ENCODE measurements around the gene DCUN1D2.
A peak's percentile ranks its signal among the peaks of the same experiment; 100 is the strongest.

Gene DCUN1D2

DNA sequence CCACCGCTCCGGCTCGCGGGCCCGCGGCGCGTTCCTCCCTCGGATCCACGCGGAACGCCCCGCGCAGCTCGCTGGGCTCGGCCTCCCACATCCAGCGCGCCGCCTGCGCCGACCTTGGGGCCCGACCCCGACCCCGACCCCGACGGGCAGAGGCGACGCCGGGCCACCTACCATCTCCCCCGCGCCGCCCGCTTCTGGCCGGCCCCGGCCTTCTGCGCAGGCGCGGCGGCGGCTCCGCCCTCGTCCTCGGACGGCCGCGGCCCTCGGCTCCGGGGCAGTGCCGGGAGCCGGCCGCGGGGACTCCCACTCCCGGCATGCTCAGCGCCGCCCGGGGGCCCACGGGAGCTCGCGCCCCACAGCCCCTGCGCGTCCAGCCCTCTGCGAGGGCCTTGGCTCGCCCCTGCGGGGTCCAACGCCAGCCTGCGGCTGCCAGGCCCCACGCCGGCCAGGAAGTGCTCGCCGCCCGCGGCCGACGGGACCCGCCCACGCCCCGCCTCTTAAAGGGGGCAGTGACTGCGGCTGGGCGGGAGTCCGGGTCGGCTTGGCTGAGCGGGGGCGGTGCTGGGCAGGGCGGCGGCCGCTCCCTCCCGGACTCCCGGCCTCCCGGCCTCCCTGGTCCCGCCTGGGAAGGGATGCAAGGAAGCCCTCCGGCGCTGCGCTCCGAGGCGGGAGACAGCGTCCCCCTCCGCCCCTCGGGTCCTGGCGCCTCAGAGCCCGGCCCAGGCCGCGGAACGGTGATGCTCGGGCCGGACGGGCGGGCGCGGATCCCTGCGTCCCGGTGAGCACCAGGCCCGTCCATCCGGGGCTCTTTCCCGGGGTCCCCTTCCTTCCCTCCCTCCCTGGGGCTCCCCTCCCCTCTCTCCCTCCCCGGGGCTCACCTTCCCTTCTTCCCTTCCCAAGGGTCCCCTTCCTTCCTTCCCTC, at the start of gene DCUN1D2:
Gene DCUN1D2, minus strand, starts transcription at position 216 of the 922 bp plus-strand sequence. Its CDS starts 42 bp downstream, at position 174.
- H3K9ac ChIP-seq (ENCODE audit: low read length in 2 of 2): peak within 1 kb of the TSS; percentile 85
- H3K9me3 ChIP-seq (ENCODE audit: control insufficient read depth in 2 of 2, low read length in 2 of 2): no peaks in the 10 kb centered on the region
- H3K27me3 ChIP-seq (ENCODE audit: control insufficient read depth in 1 of 2, insufficient read depth in 2 of 2, low read length in 2 of 2): no peaks in the 10 kb centered on the region
- peak within 1 kb of the TSS; percentile 66 for H3K27ac ChIP-seq (ENCODE audit: low read length)
- H3K4me1 ChIP-seq (ENCODE audit: control insufficient read depth, insufficient read depth, low read length): peaks cover 48% of the 10 kb centered on the region
- peaks cover 0 to under 1% of the 10 kb centered on the region in 2 donors for H3K36me3 ChIP-seq (ENCODE audit: control insufficient read depth in 2 of 2, insufficient read depth in 2 of 2, low read length in 2 of 2)
- peak within 1 kb of the TSS; percentile 83 for H3K4me3 ChIP-seq (ENCODE audit: low read length in 2 of 2)

DNA sequence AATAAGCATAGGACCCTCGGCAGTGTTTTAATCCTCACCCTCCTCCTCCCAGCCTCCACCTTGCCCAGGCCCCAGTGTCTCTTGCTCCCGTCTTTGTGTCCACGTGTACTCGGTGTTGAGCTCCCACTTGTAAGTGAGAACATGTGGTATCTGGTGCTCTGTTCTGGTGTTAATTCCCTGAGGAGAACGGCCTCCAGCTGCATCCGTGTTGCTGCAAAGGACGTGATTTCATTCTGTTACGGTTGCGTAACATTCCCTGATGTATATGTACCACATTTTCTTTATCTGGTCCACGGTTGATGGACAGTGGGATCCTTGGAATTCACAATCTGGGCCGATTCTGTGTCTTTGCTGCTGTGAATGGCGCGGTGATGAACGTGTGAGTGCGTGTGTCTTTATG, 49.3 kb upstream of the DCUN1D2 start:
- Histone ChIP-seq H3K9me3 (ENCODE audit: control insufficient read depth in 2 of 2, low read length in 2 of 2) (no peaks in the 10 kb centered on the region), H3K4me3 (ENCODE audit: low read length in 2 of 2) (no peak overlapping the region), H3K4me1 (ENCODE audit: control insufficient read depth, insufficient read depth, low read length) (no peaks in the 10 kb centered on the region), H3K36me3 (ENCODE audit: control insufficient read depth in 2 of 2, insufficient read depth in 2 of 2, low read length in 2 of 2) (peaks cover 14 to 40% of the 10 kb centered on the region in 2 donors), H3K9ac (ENCODE audit: low read length in 2 of 2) (no peak overlapping the region), H3K27ac (ENCODE audit: low read length) (no peak overlapping the region), H3K27me3 (ENCODE audit: control insufficient read depth in 1 of 2, insufficient read depth in 2 of 2, low read length in 2 of 2) (no peaks in the 10 kb centered on the region)

DNA sequence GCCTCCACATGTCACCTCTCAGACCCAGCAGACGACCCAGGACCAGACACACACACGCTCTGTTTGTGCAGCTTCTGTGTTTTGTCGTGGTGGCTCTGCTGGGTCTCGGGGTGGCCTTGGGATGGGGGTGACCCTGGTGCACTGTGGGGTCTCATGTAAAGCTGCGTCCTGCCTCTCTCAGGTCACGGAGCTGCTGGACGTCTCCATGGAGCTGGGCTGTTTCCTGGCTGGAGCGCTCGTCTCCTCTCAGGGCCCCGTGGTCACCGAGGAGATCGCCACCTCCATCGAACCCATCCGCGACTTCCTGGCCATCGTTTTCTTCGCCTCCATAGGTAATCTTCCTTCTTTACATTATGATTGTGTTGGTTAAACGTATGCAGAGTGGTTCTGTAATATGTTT, 48.7 kb upstream of the DCUN1D2 start:
- Histone ChIP-seq H3K9ac (ENCODE audit: low read length in 2 of 2) (no peak overlapping the region), H3K4me3 (ENCODE audit: low read length in 2 of 2) (no peak overlapping the region), H3K36me3 (ENCODE audit: control insufficient read depth in 2 of 2, insufficient read depth in 2 of 2, low read length in 2 of 2) (peaks cover 14 to 35% of the 10 kb centered on the region in 2 donors), H3K9me3 (ENCODE audit: control insufficient read depth in 2 of 2, low read length in 2 of 2) (no peaks in the 10 kb centered on the region), H3K4me1 (ENCODE audit: control insufficient read depth, insufficient read depth, low read length) (no peaks in the 10 kb centered on the region), H3K27me3 (ENCODE audit: control insufficient read depth in 1 of 2, insufficient read depth in 2 of 2, low read length in 2 of 2) (no peaks in the 10 kb centered on the region), H3K27ac (ENCODE audit: low read length) (no peak overlapping the region)

DNA sequence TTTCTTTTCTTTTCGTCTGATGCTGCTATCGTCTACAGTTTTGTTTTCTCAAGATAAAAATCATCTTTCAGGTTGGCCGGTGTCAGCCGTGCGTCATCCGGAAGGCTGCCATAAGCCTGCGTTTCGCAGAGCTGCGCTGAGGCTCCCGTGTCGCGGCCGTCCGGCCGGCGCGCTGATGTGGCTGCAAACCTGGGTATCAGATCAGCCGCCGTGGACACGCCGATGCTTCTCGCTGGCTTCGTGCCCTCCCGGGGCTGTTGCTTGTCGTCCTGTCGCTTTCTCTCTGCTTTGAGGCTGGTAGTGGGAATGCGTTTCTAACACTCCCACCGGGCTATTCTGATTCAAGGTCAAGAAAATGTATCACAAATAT, 48.2 kb upstream of the DCUN1D2 start:
- H3K9me3 ChIP-seq (ENCODE audit: control insufficient read depth in 2 of 2, low read length in 2 of 2): no peaks in the 10 kb centered on the region
- H3K4me1 ChIP-seq (ENCODE audit: control insufficient read depth, insufficient read depth, low read length): no peaks in the 10 kb centered on the region
- H3K36me3 ChIP-seq (ENCODE audit: control insufficient read depth in 2 of 2, insufficient read depth in 2 of 2, low read length in 2 of 2): peaks cover 14 to 34% of the 10 kb centered on the region in 2 donors
- no peak overlapping the region for H3K9ac ChIP-seq (ENCODE audit: low read length in 2 of 2)
- no peaks in the 10 kb centered on the region for H3K27me3 ChIP-seq (ENCODE audit: control insufficient read depth in 1 of 2, insufficient read depth in 2 of 2, low read length in 2 of 2)
- no peak overlapping the region for H3K4me3 ChIP-seq (ENCODE audit: low read length in 2 of 2)
- H3K27ac ChIP-seq (ENCODE audit: low read length): no peak overlapping the region

DNA sequence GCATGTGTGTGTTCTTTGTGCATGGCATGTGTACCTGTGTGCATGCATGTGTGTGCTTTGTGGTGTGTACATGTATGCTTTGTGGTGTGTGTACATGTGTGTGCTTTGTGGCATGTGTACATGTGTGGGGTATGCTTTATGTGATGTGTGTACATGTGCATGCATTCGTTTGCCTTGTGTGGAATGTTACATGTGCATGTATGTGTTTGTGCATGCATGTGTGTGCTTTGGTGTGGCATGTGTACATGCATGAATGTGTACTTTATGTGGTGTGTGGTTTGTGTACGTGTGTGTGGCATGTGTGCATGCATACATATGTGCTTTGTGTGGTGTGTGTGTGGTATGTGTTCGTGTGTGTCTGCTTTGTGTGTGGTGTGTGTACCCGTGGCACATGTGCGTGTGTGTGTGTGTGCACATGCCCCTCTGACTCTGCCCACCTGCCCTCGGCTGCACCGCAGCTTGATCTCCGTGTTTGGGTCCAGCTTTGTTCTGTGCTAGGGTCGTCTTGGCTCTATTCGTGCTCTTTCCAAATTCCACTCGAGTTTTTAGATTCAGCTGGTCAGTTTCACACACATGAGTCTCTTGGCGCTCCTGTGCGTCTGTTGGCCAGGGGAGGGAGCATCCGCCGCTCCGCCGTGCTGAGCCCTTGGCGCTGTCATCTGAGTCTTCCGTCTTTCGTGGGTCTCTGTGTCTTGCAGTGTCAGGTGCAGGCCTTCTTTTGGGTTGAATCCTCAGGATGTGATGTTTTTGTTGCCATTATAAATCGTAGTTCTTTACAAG, 47.6 kb upstream of the DCUN1D2 start:
- H3K9ac ChIP-seq (ENCODE audit: low read length in 2 of 2): no peak overlapping the region
- no peak overlapping the region for H3K27ac ChIP-seq (ENCODE audit: low read length)
- H3K9me3 ChIP-seq (ENCODE audit: control insufficient read depth in 2 of 2, low read length in 2 of 2): no peaks in the 10 kb centered on the region
- H3K4me3 ChIP-seq (ENCODE audit: low read length in 2 of 2): no peak overlapping the region
- peaks cover 5% of the 10 kb centered on the region for H3K4me1 ChIP-seq (ENCODE audit: control insufficient read depth, insufficient read depth, low read length)
- H3K36me3 ChIP-seq (ENCODE audit: control insufficient read depth in 2 of 2, insufficient read depth in 2 of 2, low read length in 2 of 2): peaks cover 14 to 34% of the 10 kb centered on the region in 2 donors
- no peaks in the 10 kb centered on the region for H3K27me3 ChIP-seq (ENCODE audit: control insufficient read depth in 1 of 2, insufficient read depth in 2 of 2, low read length in 2 of 2)

DNA sequence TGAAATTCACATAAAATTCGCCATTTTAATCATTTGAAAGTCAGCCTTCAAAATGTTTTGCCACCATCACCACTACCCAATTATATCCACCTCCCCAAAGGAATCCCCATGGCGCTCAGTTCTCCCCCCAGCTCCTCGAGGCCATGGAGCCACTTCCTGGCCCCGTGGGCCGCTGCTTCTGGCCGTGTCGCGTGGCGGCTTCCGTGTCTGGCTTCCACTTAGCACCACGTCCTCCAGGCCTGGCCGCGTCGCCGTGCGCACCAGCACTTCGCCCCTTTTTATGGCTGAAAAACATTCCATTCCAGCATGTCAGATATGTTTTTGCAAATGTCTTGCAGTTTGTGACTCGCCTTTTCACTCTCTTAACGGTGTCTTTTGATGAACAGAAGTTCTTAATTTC, 46.7 kb upstream of the DCUN1D2 start:
- no peak overlapping the region for H3K4me3 ChIP-seq (ENCODE audit: low read length in 2 of 2)
- no peaks in the 10 kb centered on the region for H3K27me3 ChIP-seq (ENCODE audit: control insufficient read depth in 1 of 2, insufficient read depth in 2 of 2, low read length in 2 of 2)
- no peak overlapping the region for H3K27ac ChIP-seq (ENCODE audit: low read length)
- no peak overlapping the region for H3K9ac ChIP-seq (ENCODE audit: low read length in 2 of 2)
- peaks cover 14 to 34% of the 10 kb centered on the region in 2 donors for H3K36me3 ChIP-seq (ENCODE audit: control insufficient read depth in 2 of 2, insufficient read depth in 2 of 2, low read length in 2 of 2)
- no peaks in the 10 kb centered on the region for H3K9me3 ChIP-seq (ENCODE audit: control insufficient read depth in 2 of 2, low read length in 2 of 2)
- H3K4me1 ChIP-seq (ENCODE audit: control insufficient read depth, insufficient read depth, low read length): peaks cover 11% of the 10 kb centered on the region

DNA sequence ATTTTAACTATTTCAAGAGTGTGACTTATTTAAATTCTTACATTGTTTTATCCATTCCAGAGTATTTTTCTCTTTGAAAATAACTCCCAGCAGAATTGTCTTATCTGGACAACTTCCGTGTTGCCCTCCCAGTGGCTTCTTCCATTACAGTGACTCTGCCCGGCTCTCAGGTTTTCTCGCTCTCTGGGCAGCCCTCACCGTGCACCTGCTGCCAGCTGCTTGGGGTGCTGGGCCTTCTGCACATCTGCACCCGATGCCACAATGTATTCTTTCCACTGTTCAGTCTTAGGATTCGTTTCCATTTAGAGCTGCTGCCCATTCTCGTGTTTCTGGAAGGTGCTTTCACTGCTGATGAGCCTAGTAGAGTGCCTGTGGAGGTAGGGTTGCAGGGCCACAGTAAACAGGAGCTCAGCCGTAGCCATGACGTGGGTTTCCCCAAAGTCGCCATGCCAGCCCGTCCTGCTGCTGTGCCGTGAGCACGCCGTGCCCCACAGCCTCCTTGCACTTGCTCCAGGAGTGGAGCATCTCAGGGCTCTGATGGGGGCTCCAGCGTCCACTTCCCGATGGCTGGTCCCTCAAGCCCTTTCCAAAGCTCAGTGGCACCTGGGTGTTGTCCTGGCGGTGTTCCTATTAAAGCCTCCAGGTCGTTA, 46.1 kb upstream of the DCUN1D2 start:
- H3K27ac ChIP-seq (ENCODE audit: low read length): no peak overlapping the region
- no peaks in the 10 kb centered on the region for H3K9me3 ChIP-seq (ENCODE audit: control insufficient read depth in 2 of 2, low read length in 2 of 2)
- no peak overlapping the region for H3K4me3 ChIP-seq (ENCODE audit: low read length in 2 of 2)
- no peaks in the 10 kb centered on the region for H3K27me3 ChIP-seq (ENCODE audit: control insufficient read depth in 1 of 2, insufficient read depth in 2 of 2, low read length in 2 of 2)
- peaks cover 17% of the 10 kb centered on the region for H3K4me1 ChIP-seq (ENCODE audit: control insufficient read depth, insufficient read depth, low read length)
- H3K9ac ChIP-seq (ENCODE audit: low read length in 2 of 2): no peak overlapping the region
- peaks cover 14 to 34% of the 10 kb centered on the region in 2 donors for H3K36me3 ChIP-seq (ENCODE audit: control insufficient read depth in 2 of 2, insufficient read depth in 2 of 2, low read length in 2 of 2)

DNA sequence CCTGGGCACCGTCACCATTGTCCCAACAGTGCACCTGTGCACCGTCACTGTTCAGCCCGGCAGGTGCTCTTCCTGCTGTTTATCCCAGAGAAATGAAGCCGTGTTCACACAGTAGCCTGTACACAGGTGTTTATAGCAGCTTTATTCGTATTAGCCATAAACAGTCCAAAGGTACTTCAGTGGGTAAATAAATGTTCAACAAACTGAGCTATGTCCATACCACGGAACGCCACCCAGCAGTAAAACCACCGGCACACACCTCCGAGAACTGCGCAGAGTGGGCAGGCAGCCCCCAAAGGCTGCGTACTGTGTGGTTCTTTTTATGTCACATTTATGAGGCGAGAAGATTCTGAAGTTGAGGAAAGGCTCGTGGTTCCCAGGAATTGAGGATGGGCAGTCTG, 44.9 kb upstream of the DCUN1D2 start:
- H3K27me3 ChIP-seq (ENCODE audit: control insufficient read depth in 1 of 2, insufficient read depth in 2 of 2, low read length in 2 of 2): no peaks in the 10 kb centered on the region
- H3K4me3 ChIP-seq (ENCODE audit: low read length in 2 of 2): no peak overlapping the region
- no peaks in the 10 kb centered on the region for H3K9me3 ChIP-seq (ENCODE audit: control insufficient read depth in 2 of 2, low read length in 2 of 2)
- H3K27ac ChIP-seq (ENCODE audit: low read length): no peak overlapping the region
- H3K36me3 ChIP-seq (ENCODE audit: control insufficient read depth in 2 of 2, insufficient read depth in 2 of 2, low read length in 2 of 2): peaks cover 6 to 31% of the 10 kb centered on the region in 2 donors
- peaks cover 17% of the 10 kb centered on the region for H3K4me1 ChIP-seq (ENCODE audit: control insufficient read depth, insufficient read depth, low read length)
- no peak overlapping the region for H3K9ac ChIP-seq (ENCODE audit: low read length in 2 of 2)

DNA sequence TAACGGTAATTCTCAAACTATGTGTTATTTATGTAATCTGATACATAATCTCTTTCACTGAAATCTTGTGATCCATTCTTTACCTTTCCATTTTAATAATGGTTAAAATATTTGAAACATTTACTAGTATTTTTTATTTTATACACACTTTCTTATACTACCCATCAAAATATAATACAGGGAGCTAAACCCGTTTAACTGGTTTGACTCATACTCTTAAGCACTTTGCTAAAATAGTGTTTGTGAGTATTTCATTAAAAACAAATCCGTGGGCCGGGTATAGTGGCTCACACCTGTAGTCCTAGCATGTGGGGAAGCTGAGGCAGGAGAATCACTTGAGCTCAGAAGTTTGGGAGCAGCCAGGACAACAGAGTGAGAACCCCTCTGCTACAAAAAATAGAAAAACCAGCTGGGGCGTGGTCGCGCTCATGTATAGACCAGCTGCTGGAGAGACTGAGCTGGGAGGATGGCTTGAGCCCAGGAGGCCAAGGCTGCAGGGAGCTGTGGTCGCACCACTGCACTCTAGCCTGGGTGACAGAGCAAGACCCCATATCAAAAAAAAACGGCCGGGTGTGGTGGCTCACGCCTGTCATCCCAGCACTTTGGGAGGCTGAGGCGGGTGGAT, 43.8 kb upstream of the DCUN1D2 start:
- Histone ChIP-seq H3K9ac (ENCODE audit: low read length in 2 of 2) (no peak overlapping the region), H3K9me3 (ENCODE audit: control insufficient read depth in 2 of 2, low read length in 2 of 2) (no peaks in the 10 kb centered on the region), H3K27me3 (ENCODE audit: control insufficient read depth in 1 of 2, insufficient read depth in 2 of 2, low read length in 2 of 2) (no peaks in the 10 kb centered on the region), H3K4me1 (ENCODE audit: control insufficient read depth, insufficient read depth, low read length) (peaks cover 17% of the 10 kb centered on the region), H3K36me3 (ENCODE audit: control insufficient read depth in 2 of 2, insufficient read depth in 2 of 2, low read length in 2 of 2) (peaks cover 4 to 26% of the 10 kb centered on the region in 2 donors), H3K4me3 (ENCODE audit: low read length in 2 of 2) (no peak overlapping the region), H3K27ac (ENCODE audit: low read length) (no peak overlapping the region)

DNA sequence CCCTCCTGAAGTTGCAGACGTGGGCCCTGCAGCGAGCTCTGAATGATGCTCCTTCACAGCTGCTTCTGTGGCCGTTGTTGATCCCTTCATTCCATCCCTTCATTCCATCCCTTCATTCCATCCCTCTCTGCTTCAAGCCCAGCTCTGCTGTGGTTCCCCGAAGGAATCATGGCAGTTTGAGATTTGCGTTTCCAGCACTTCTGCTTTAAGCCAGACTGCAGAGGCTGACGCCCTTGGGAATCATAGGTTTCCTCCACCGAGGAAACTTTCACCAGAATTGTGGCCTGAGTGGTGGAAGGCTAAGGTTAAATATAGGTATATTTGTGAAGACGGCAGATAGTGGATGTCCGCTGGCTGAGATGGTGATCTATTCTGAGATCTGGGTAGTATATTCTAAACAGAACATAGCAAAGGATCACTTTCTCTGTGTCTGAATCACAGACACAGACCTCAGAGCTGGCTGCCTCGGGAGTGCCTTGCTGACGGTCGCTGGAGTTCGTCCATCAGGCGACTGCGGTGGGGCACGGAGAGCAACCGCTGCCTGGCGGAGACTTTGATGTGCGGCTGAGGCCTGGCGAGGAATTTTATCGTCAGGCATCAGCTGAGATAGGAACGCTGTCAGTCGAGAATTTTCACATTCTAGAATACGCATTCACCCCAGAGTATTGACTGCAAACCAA, 42.8 kb upstream of the DCUN1D2 start:
- Histone ChIP-seq H3K4me1 (ENCODE audit: control insufficient read depth, insufficient read depth, low read length) (peaks cover 17% of the 10 kb centered on the region), H3K36me3 (ENCODE audit: control insufficient read depth in 2 of 2, insufficient read depth in 2 of 2, low read length in 2 of 2) (peaks cover 5 to 28% of the 10 kb centered on the region in 2 donors), H3K4me3 (ENCODE audit: low read length in 2 of 2) (peak overlapping the region; percentile 40 to 42), H3K9ac (ENCODE audit: low read length in 2 of 2) (peak overlapping the region in 1 of 2 donors; percentile 0), H3K27me3 (ENCODE audit: control insufficient read depth in 1 of 2, insufficient read depth in 2 of 2, low read length in 2 of 2) (no peaks in the 10 kb centered on the region), H3K9me3 (ENCODE audit: control insufficient read depth in 2 of 2, low read length in 2 of 2) (no peaks in the 10 kb centered on the region), H3K27ac (ENCODE audit: low read length) (peak overlapping the region; percentile 62)

Data from stomach smooth muscle (tissue), 2 donors.